Measurements from ENCODE around the gene SMC4.

The SMC4 gene

DNA sequence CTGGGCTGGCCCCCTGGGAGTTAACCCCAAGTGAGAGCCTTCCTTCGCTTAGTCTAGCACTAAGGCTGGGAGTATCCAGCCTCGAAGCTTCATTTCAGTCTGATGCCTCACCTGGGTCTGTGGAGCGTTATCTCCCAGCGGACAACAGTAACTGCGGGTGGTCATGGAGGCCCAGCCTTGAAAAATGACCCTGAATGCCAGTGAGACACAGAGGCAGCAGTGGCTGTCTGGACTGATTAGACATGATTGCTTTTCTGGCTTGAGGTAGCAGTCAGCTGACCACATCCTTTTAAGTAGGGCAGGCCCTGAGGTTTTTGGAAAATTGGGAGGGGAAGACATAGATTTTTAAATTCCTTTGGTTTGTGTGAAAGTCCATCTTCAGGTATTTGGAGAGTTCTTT is 78.3 kb downstream of the SMC4 start:
- no peak for DNase-seq (ENCODE audit: low read depth)

DNA sequence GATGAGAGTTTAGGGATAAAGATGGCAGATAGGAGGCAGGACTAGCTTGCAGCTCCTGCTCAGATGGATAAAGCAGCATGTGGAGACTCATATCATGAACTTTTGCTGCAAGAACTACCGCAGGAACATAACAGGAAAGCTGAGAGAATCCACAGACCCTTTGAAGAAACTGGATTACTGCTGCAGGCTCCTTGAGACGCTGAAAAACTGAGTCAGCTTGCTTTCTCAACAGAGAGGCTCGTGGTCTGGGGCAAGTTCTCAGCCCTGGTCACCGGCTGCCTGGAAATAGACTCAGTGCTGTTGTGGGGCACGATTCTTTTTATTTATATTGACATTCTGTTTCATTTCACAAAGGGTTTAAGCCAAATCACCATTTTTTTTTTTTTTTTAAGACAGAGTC is 78.9 kb downstream of the SMC4 start:
- DNase-seq (ENCODE audit: low read depth) = no peak

GRCh38 chr3:160479376-160479775 is 79.9 kb downstream of the SMC4 start:
- no peak for DNase-seq (ENCODE audit: low read depth)

GRCh38 chr3:160480931-160481330 is 81.5 kb downstream of the SMC4 start:
- no peak for DNase-seq (ENCODE audit: low read depth)

- no peak for DNase-seq (ENCODE audit: low read depth)
Observed at GRCh38 chr3:160481856-160482255, 82.4 kb downstream of the SMC4 start.

DNA sequence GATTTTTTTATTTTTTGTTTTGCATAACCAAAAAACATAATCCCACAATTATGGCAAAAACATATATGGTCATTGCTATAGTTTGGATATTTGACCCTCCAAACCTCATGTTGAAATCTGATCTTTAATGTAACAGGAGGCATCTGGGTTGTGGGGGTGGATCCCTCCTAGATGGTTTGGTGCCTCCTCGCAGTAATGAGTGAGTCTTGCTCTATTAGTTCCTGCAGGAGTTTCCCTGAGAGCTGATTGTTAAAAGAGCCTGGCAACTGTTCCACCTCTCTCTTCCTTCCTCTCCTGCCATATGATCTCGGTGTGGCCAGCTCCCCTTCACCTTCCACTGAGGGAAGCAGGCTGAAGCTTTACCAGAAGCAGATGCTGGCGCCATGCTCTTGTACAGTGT is 83.3 kb downstream of the SMC4 start:
- DNase-seq (ENCODE audit: low read depth) = no peak
